ENCODE measurements around the gene PTGFRN. TPM values are rescaled to one million over a fixed set of nuclear protein-coding genes. Genes with fewer than 3 reads are reported as not detected.
"Not testable (repeated sequence)": the region's sequence is repeated elsewhere in the genome, so short reads cannot be mapped to it uniquely, and the experiment has no call there.

PTGFRN gene
- total RNA-seq, 2 donors from 2014 or later: 37.1 to 70.7 TPM

DNA sequence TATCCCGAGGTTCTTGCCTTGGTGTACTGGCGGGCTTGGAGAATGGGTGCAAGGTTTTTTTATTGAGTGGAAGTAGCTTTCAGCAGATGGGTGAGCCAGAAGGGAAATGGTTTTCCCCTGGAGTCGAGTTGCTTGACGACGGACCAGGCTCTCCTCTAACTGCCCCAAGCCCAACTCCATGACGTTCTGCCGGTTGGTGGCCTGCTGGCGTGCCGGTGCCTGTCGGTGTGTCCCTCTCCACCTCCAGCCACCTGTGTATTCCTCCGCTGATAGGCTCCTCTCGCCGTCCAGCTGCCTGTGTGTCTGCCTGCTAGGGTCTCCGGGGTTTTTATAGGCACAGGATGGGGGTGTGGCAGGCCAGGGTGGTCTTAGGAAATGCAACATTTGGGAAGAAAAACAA lies 34.3 kb upstream of the PTGFRN start:
- no peak for DNase-seq (ENCODE audit: low spot score)
- H3K4me3 ChIP-seq: no peak overlapping the region
- intact Hi-C loops (cut with DNase I): no loop called here
- H3K4me1 ChIP-seq (replicated peaks): no peaks in the 10 kb centered on the region
- 59% methylated on average over 14 of the region's 14 CpGs for WGBS
- H3K9me3 ChIP-seq: no peaks in the 10 kb centered on the region
- H3K27ac ChIP-seq: no peak overlapping the region
- H3K36me3 ChIP-seq: no peaks in the 10 kb centered on the region
- TF ChIP-seq POLR2A (IDR thresholded peaks at IDR 0.05) (no peak), POLR2AphosphoS5 (IDR thresholded peaks at IDR 0.05) (no peak)
- TF ChIP-seq, protein P1, sequence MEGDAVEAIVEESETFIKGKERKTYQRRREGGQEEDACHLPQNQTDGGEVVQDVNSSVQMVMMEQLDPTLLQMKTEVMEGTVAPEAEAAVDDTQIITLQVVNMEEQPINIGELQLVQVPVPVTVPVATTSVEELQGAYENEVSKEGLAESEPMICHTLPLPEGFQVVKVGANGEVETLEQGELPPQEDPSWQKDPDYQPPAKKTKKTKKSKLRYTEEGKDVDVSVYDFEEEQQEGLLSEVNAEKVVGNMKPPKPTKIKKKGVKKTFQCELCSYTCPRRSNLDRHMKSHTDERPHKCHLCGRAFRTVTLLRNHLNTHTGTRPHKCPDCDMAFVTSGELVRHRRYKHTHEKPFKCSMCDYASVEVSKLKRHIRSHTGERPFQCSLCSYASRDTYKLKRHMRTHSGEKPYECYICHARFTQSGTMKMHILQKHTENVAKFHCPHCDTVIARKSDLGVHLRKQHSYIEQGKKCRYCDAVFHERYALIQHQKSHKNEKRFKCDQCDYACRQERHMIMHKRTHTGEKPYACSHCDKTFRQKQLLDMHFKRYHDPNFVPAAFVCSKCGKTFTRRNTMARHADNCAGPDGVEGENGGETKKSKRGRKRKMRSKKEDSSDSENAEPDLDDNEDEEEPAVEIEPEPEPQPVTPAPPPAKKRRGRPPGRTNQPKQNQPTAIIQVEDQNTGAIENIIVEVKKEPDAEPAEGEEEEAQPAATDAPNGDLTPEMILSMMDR (IDR thresholded peaks at IDR 0.05): no peak
- H3K27me3 ChIP-seq (replicated peaks; ENCODE audit: insufficient read depth): no peaks in the 10 kb centered on the region

DNA sequence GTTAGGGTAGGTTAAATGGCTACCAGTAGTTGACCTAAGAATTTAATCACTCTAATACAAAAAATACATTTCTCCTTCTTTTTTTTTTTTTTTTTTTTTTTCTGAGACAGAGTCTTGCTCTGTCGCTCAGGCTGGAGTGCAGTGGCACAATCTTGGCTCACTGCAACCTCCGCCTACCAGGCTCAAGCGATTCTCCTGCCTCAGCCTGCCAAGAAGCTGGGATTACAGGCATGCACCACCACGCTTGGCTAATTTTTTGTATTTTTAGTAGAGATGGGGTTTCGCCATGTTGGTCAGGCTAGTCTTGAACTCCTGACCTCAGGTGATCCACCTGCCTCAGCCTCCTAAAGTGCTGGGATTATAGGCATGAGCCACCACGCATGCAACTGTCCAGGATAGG lies 33.8 kb upstream of the PTGFRN start:
- H3K27me3 ChIP-seq (replicated peaks; ENCODE audit: insufficient read depth); intact Hi-C loops (cut with DNase I); H3K4me3 ChIP-seq; H3K4me1 ChIP-seq (replicated peaks); DNase-seq (ENCODE audit: low spot score); H3K9me3 ChIP-seq; H3K27ac ChIP-seq; H3K36me3 ChIP-seq: not testable (repeated sequence)
- WGBS: 66% methylated on average over 6 of the region's 6 CpGs

DNA sequence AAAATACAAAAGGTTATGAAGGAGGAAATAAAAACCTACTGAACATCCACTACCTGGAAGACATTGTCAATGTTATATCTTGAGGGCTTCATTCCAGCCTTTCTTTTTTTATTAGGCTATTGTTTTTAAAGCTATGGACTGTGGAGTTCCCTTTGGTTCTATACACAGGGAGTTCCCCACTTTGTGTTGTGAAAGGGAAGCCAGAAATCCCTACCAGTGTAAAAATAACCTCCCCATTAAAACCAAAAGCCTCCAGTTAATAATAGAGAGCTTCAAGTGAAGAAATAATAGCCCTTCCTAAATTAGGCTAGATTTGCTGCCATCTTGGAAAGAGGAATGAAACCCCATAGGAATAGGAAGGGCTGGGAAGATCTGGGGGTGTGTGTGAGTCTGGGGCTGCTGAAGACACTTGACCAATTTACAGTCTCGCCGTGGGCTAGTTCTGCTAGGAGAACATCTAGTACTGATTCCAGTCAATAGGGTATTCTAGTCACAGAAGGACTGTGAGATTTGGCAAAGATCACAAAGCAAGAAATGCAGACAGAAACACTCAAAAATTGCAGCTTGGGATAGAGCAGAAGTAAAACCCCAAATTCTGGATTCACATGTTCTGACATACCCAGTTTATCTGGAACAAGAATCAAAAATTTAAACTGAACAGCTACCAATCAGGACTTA lies 32.4 kb upstream of the PTGFRN start:
- Histone ChIP-seq H3K9me3 (no peaks in the 10 kb centered on the region), H3K4me1 (replicated peaks) (no peaks in the 10 kb centered on the region), H3K27me3 (replicated peaks; ENCODE audit: insufficient read depth) (no peaks in the 10 kb centered on the region), H3K27ac (no peak overlapping the region), H3K36me3 (no peaks in the 10 kb centered on the region), H3K4me3 (no peak overlapping the region)
- 35% methylated on average over 2 of the region's 2 CpGs for WGBS
- DNase-seq (ENCODE audit: low spot score): no peak
- TF ChIP-seq, protein P1 (IDR thresholded peaks at IDR 0.05): no peak
- TF ChIP-seq POLR2A (IDR thresholded peaks at IDR 0.05) (no peak), POLR2AphosphoS5 (IDR thresholded peaks at IDR 0.05) (no peak)
- intact Hi-C loops (cut with DNase I): no loop called here

DNA sequence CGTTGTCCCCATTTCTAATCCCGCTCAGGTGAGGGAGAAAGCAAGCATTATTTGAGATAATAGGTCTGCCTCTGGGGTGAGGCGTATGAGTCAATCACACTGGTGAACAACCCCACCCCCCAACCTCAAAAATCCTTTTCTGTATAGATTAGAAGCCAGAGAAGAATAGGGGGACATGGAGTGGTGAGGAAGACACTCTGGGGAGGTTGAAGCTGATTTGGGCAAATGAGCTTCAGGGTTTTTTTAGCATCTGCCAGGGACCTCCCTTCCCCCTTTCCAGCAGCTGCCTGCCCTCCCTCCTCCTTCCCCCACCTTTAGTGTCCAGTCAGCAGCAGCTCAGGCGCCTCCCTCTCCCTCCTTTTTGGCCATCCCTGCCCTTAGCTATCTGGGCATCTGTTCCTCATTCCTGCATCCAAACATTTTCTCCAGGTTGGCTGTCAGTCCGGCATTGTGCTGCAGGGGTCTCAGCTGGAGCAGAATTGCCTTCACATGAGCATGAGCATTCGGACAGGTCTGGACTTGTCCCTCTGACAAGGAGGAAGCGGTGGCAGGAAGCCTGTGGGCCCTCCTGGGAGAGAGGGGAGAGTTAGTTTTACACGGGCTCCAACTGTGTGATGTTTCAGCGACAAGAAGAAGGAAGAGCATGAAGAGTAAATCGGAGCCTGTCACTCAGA lies 30.8 kb upstream of the PTGFRN start:
- WGBS: 26% methylated on average over 10 of the region's 10 CpGs
- Histone ChIP-seq H3K4me1 (replicated peaks) (no peaks in the 10 kb centered on the region), H3K4me3 (no peak overlapping the region), H3K27ac (peak overlapping the region in 1 of 2 donors; percentile 3), H3K9me3 (no peaks in the 10 kb centered on the region), H3K36me3 (no peaks in the 10 kb centered on the region), H3K27me3 (replicated peaks; ENCODE audit: insufficient read depth) (no peaks in the 10 kb centered on the region)
- peak; percentile 69 for DNase-seq (ENCODE audit: low spot score)
- TF ChIP-seq POLR2AphosphoS5 (IDR thresholded peaks at IDR 0.05) (no peak), POLR2A (IDR thresholded peaks at IDR 0.05) (no peak)
- TF ChIP-seq, protein P1 (IDR thresholded peaks at IDR 0.05): no peak
- intact Hi-C loops (cut with DNase I): loop anchor here (2.0 kb wide), 1 partner anchor 30 kb away; the partner anchor contains the start of gene PTGFRN

DNA sequence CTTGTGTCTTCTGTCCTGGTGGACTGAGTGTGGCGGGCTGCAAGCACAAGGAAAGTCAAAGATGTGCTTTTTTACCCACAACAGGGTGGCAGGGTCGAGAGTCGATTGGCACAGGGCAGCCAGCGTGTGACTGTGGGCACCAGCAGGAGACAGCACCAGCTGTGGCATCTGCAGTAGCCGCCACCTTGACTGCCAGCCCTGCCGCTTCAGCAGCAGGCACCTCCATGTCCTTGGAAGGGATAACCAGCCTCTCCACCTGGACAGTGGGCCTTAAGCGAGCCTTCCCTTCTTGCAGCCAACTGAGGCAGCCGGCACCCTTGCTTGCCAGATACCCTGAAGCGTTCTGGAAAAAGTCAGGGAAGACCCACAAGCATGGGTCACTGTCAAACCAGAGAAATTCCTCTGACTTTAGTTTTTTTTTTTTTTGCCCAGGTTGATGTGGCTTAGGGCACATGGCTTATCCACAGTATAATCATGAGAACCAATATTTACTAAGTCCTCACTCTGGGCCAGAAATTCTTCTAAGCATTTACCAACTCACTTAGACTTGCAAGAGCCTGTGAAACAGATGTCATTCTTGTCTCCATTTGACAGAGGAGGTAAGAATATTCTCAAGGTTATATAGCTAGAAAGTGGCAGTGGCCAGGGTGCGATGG lies 30.1 kb upstream of the PTGFRN start:
- no peaks in the 10 kb centered on the region for H3K36me3 ChIP-seq
- TF ChIP-seq POLR2AphosphoS5 (IDR thresholded peaks at IDR 0.05): no peak
- TF ChIP-seq, protein P1 (IDR thresholded peaks at IDR 0.05): no peak
- TF ChIP-seq POLR2A (IDR thresholded peaks at IDR 0.05): no peak
- no peaks in the 10 kb centered on the region for H3K9me3 ChIP-seq
- intact Hi-C loops (cut with DNase I): loop anchor here (2.0 kb wide), 1 partner anchor 29 kb away; the partner anchor contains the start of gene PTGFRN
- 78% methylated on average over 10 of the region's 10 CpGs for WGBS
- no peak for DNase-seq (ENCODE audit: low spot score)
- H3K27ac ChIP-seq: peak overlapping the region in 1 of 2 donors; percentile 3
- no peaks in the 10 kb centered on the region for H3K27me3 ChIP-seq (replicated peaks; ENCODE audit: insufficient read depth)
- H3K4me3 ChIP-seq: no peak overlapping the region
- no peaks in the 10 kb centered on the region for H3K4me1 ChIP-seq (replicated peaks)
